ENCODE measurements around the gene IGHMBP2. TPM values are rescaled to one million over a fixed set of nuclear protein-coding genes. Genes with fewer than 3 reads are reported as not detected.

Gene IGHMBP2
- total and polyA plus RNA-seq, 2 experiments from 2014 or later = 5.2 to 9.3 TPM

- Histone ChIP-seq H4K20me1 (ENCODE audit: insufficient read depth) (no peaks in the 10 kb centered on the region), H3K4me1 (ENCODE audit: insufficient read depth) (no peaks in the 10 kb centered on the region), H3K4me2 (ENCODE audit: unreplicated experiment) (no peak overlapping the region), H3K36me3 (ENCODE audit: low read depth) (no peaks in the 10 kb centered on the region), H3K9me2 (ENCODE audit: insufficient read depth) (no peaks in the 10 kb centered on the region), H3K9me3 (ENCODE audit: low read depth) (no peaks in the 10 kb centered on the region), H3K79me2 (ENCODE audit: insufficient read depth) (no peaks in the 10 kb centered on the region), H2AFZ (no peak overlapping the region), H3K27me3 (replicated peaks; ENCODE audit: insufficient read depth) (peaks cover 41% of the 10 kb centered on the region), H3K27ac (no peak overlapping the region), H3K9ac (no peak overlapping the region), H3K4me3 (no peak overlapping the region), H3F3A (ENCODE audit: insufficient read depth) (no peaks in the 10 kb centered on the region)
- in situ Hi-C loops (cut with MboI) = no loop called here
- no peak for TF ChIP-seq EZH2 (IDR thresholded peaks at IDR 0.05; ENCODE audit: insufficient read depth, poor library complexity, severe bottlenecking)
- TF ChIP-seq EZH2phosphoT487 (IDR thresholded peaks at IDR 0.05; ENCODE audit: insufficient read depth, low read depth) = no peak
- 52 to 59% methylated on average over 9 of the region's 9 CpGs for WGBS, 2 experiments (ENCODE audit: low coverage in 1 of 2, low lambda C conversion rate in 2 of 2, missing lambda C conversion rate in 2 of 2)
- DNase-seq = no peak
These were observed 63.4 kb downstream of the IGHMBP2 start for GRCh38 chr11:68966894-68967780.

GRCh38 chr11:68968306-68969250 lies 64.9 kb downstream of the IGHMBP2 start:
- H3F3A ChIP-seq (ENCODE audit: insufficient read depth) = no peaks in the 10 kb centered on the region
- no peaks in the 10 kb centered on the region for H3K9me2 ChIP-seq (ENCODE audit: insufficient read depth)
- TF ChIP-seq EZH2phosphoT487 (IDR thresholded peaks at IDR 0.05; ENCODE audit: insufficient read depth, low read depth) (no peak), EZH2 (IDR thresholded peaks at IDR 0.05; ENCODE audit: insufficient read depth, poor library complexity, severe bottlenecking) (no peak)
- H3K4me3 ChIP-seq = no peak overlapping the region
- no peak overlapping the region for H3K4me2 ChIP-seq (ENCODE audit: unreplicated experiment)
- no peaks in the 10 kb centered on the region for H4K20me1 ChIP-seq (ENCODE audit: insufficient read depth)
- H3K27me3 ChIP-seq (replicated peaks; ENCODE audit: insufficient read depth) = peaks cover 47% of the 10 kb centered on the region
- H3K9ac ChIP-seq = no peak overlapping the region
- no peaks in the 10 kb centered on the region for H3K9me3 ChIP-seq (ENCODE audit: low read depth)
- in situ Hi-C loops (cut with MboI) = no loop called here
- no peak overlapping the region for H2AFZ ChIP-seq
- no peak overlapping the region for H3K27ac ChIP-seq
- peak; percentile 26 for DNase-seq
- H3K79me2 ChIP-seq (ENCODE audit: insufficient read depth) = no peaks in the 10 kb centered on the region
- H3K4me1 ChIP-seq (ENCODE audit: insufficient read depth) = no peaks in the 10 kb centered on the region
- 51 to 55% methylated on average over 29 of the region's 29 CpGs for WGBS, 2 experiments (ENCODE audit: low coverage in 1 of 2, low lambda C conversion rate in 2 of 2, missing lambda C conversion rate in 2 of 2)
- no peaks in the 10 kb centered on the region for H3K36me3 ChIP-seq (ENCODE audit: low read depth)

DNA sequence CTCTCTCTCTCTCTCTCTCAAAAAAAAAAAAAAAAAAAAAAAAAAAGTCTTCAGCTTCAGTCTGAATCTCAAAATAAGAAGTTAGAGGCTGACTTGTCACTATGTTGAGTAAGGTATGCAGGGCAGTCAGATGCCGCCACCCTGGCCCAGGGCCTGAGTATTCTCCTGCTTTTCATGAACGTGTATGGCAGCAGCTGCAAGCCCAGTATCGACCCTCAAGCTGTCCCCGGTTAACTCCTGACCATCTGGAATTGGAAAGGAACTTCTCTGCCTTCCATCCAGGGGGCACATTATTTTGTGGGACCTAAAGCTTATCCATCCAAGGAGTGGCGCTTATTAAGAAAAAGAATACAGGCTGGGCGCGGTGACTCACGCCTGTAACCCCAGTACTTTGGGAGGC lies 65.7 kb downstream of the IGHMBP2 start:
- Histone ChIP-seq H4K20me1 (ENCODE audit: insufficient read depth) (no peaks in the 10 kb centered on the region), H3K27me3 (replicated peaks; ENCODE audit: insufficient read depth) (peaks cover 47% of the 10 kb centered on the region), H3K4me1 (ENCODE audit: insufficient read depth) (no peaks in the 10 kb centered on the region), H3K79me2 (ENCODE audit: insufficient read depth) (no peaks in the 10 kb centered on the region), H3K27ac (no peak overlapping the region), H3K9me2 (ENCODE audit: insufficient read depth) (no peaks in the 10 kb centered on the region), H3K4me3 (no peak overlapping the region), H3K4me2 (ENCODE audit: unreplicated experiment) (no peak overlapping the region), H3K9me3 (ENCODE audit: low read depth) (no peaks in the 10 kb centered on the region), H3K36me3 (ENCODE audit: low read depth) (no peaks in the 10 kb centered on the region), H3F3A (ENCODE audit: insufficient read depth) (no peaks in the 10 kb centered on the region), H3K9ac (no peak overlapping the region), H2AFZ (no peak overlapping the region)
- no peak for DNase-seq
- no peak for TF ChIP-seq EZH2 (IDR thresholded peaks at IDR 0.05; ENCODE audit: insufficient read depth, poor library complexity, severe bottlenecking)
- no peak for TF ChIP-seq EZH2phosphoT487 (IDR thresholded peaks at IDR 0.05; ENCODE audit: insufficient read depth, low read depth)
- in situ Hi-C loops (cut with MboI) = no loop called here
- 55 to 57% methylated on average over 8 of the region's 8 CpGs for WGBS, 2 experiments (ENCODE audit: low coverage in 1 of 2, low lambda C conversion rate in 2 of 2, missing lambda C conversion rate in 2 of 2)

DNA sequence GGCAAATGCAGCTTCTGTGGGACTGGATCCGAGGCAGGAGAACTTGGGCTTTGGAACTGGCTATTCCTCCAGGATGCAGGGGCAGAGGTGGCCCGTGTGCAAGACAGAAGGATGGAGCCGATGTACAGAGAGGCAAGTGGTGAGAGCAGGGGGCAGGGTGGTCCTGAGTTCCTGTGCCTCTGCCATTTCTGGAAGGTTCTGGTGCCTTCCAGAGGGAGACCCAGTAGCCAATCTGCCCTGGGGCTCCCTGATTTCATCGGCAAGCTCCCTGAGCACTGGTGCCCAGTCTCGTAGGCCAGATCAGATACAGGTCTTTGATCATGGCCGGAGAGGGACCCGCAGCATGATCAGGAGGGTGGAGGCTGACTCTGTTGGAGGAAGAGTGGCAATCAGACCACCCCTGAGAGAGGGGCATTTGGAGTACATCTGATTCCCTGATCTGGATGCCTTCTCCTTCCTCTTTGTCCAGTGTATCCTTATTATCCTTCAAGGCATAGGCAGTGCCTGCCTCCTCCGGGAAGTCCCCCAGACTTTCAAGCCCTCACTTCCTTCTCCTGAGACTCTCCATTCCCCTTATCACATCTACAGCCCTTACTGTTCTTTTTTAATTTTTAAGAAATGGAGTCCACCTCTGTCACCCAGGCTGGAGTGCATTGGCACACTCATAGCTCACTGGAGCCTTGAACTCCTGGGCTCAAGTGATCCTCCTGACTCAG lies 67.4 kb downstream of the IGHMBP2 start:
- no peaks in the 10 kb centered on the region for H3K9me2 ChIP-seq (ENCODE audit: insufficient read depth)
- no peak overlapping the region for H3K4me2 ChIP-seq (ENCODE audit: unreplicated experiment)
- no peaks in the 10 kb centered on the region for H4K20me1 ChIP-seq (ENCODE audit: insufficient read depth)
- H3K27me3 ChIP-seq (replicated peaks; ENCODE audit: insufficient read depth) = peaks cover 47% of the 10 kb centered on the region
- no peaks in the 10 kb centered on the region for H3K4me1 ChIP-seq (ENCODE audit: insufficient read depth)
- H3K27ac ChIP-seq = no peak overlapping the region
- DNase-seq = no peak
- H3K9ac ChIP-seq = no peak overlapping the region
- in situ Hi-C loops (cut with MboI) = no loop called here
- H3K4me3 ChIP-seq = no peak overlapping the region
- no peaks in the 10 kb centered on the region for H3F3A ChIP-seq (ENCODE audit: insufficient read depth)
- WGBS, 2 experiments (ENCODE audit: low coverage in 1 of 2, low lambda C conversion rate in 2 of 2, missing lambda C conversion rate in 2 of 2) = 72 to 82% methylated on average over 8 of the region's 8 CpGs
- TF ChIP-seq EZH2 (IDR thresholded peaks at IDR 0.05; ENCODE audit: insufficient read depth, poor library complexity, severe bottlenecking) (no peak), EZH2phosphoT487 (IDR thresholded peaks at IDR 0.05; ENCODE audit: insufficient read depth, low read depth) (no peak)
- H3K79me2 ChIP-seq (ENCODE audit: insufficient read depth) = no peaks in the 10 kb centered on the region
- no peaks in the 10 kb centered on the region for H3K9me3 ChIP-seq (ENCODE audit: low read depth)
- no peaks in the 10 kb centered on the region for H3K36me3 ChIP-seq (ENCODE audit: low read depth)
- H2AFZ ChIP-seq = no peak overlapping the region

Data from GM23248 (cell line).